Smooth muscle cell (in vitro differentiated cells): Measurements from ENCODE around the gene CETN3. TPM values are rescaled to one million over a fixed set of nuclear protein-coding genes. Genes with fewer than 3 reads are reported as not detected.

ENCODE experiments used
- DNase-seq: peaks from one replicate; lab custom pipeline; 2025; ENCODE audit not compliant: unreplicated experiment; lab: John Stamatoyannopoulos, UW
- H2AFZ ChIP-seq: fragments of 200-600 bp; sonication (generic); 2 replicates; pipeline ENCODE4 v1.6.0; 2016; ENCODE audit warnings: antibody characterized with exemption, low read depth, mild to moderate bottlenecking
- H3F3A ChIP-seq: fragments of 200-600 bp; sonication (generic); 2 replicates; pipeline ENCODE4 v1.6.0; 2017; ENCODE audit warnings: antibody characterized with exemption, low read depth
- H3K27ac ChIP-seq: fragments of 200-600 bp; sonication (generic); 2 replicates; pipeline ENCODE4 v1.5.1; 2016; ENCODE audit warnings: low read depth, mild to moderate bottlenecking
- H3K27me3 ChIP-seq: fragments of 200-600 bp; sonication (generic); 2 replicates; pipeline ENCODE4 v1.6.1; 2016; ENCODE audit warnings: low read depth, mild to moderate bottlenecking
- H3K36me3 ChIP-seq: fragments of 200-600 bp; sonication (generic); 2 replicates; pipeline ENCODE4 v1.5.1; 2016; ENCODE audit warnings: low read depth
- H3K4me1 ChIP-seq: fragments of 200-600 bp; sonication (generic); 2 replicates; pipeline ENCODE4 v1.5.1; 2016; ENCODE audit warnings: low read depth
- H3K4me2 ChIP-seq: fragments of 200-600 bp; sonication (generic); 2 replicates; pipeline ENCODE4 v1.6.0; 2016; ENCODE audit warnings: mild to moderate bottlenecking
- H3K4me3 ChIP-seq: fragments of 200-600 bp; sonication (generic); 2 replicates; pipeline ENCODE4 v1.5.1; 2016; ENCODE audit warnings: mild to moderate bottlenecking
- H3K79me2 ChIP-seq: fragments of 200-600 bp; sonication (generic); 2 replicates; pipeline ENCODE4 v1.6.0; 2016; ENCODE audit warnings: low read depth, mild to moderate bottlenecking
- H3K9ac ChIP-seq: fragments of 200-600 bp; sonication (generic); 2 replicates; pipeline ENCODE4 v1.6.0; 2016; ENCODE audit warnings: low read depth
- H3K9me3 ChIP-seq: fragments of 200-600 bp; sonication (generic); replicated peaks from 2 replicates; pipeline ENCODE4 v1.5.1; 2016; ENCODE audit warnings: low read depth
- H4K20me1 ChIP-seq: fragments of 200-600 bp; sonication (generic); 2 replicates; pipeline ENCODE4 v1.6.0; 2016; ENCODE audit warnings: low read depth
- WGBS: methylation state at CpG from one replicate; pipeline ENCODE4 v1.1.7; 2016; ENCODE audit warnings: low lambda C conversion rate; 5-methylcytosine and 5-hydroxymethylcytosine counted together
- polyA plus RNA-seq: library from polyadenylated mRNA; unstranded; fragments of >200 nt; fragmentation: Nextera tagmentation; extraction: Ambion mirVana; gene quantifications from 2 replicates; pipeline ENCODE4 v1.2.1, GENCODE V29; 2016
- total RNA-seq: library from RNA; depleted of rRNA; stranded (reverse); fragments of >200 nt; gene quantifications from 2 replicates; pipeline ENCODE4 v1.2.3, GENCODE V29; 2014
- TF ChIP-seq, protein P1 (sequence below): fragments of 200-600 bp; sonication (generic); IDR thresholded peaks from 2 replicates; pipeline ENCODE4 v1.5.1; 2017; ENCODE audit warnings: borderline replicate concordance, mild to moderate bottlenecking, antibody characterized with exemption; ENCODE audit not compliant: insufficient read depth, poor library complexity, severe bottlenecking

CETN3 gene
- total and polyA plus RNA-seq, 2 experiments from 2014 or later = 28.7 to 32.0 TPM

GRCh38 chr5:90359073-90359920 is 50.3 kb downstream of the CETN3 start:
- Histone ChIP-seq H3K27ac (no peak overlapping the region), H3K79me2 (no peaks in the 10 kb centered on the region), H3F3A (no peaks in the 10 kb centered on the region), H3K9ac (no peak overlapping the region), H3K4me2 (no peak overlapping the region), H4K20me1 (no peaks in the 10 kb centered on the region), H3K4me3 (no peak overlapping the region), H2AFZ (no peak overlapping the region), H3K4me1 (no peaks in the 10 kb centered on the region), H3K36me3 (no peaks in the 10 kb centered on the region), H3K27me3 (no peaks in the 10 kb centered on the region), H3K9me3 (no peaks in the 10 kb centered on the region)
- DNase-seq = no peak
- TF ChIP-seq, protein P1, sequence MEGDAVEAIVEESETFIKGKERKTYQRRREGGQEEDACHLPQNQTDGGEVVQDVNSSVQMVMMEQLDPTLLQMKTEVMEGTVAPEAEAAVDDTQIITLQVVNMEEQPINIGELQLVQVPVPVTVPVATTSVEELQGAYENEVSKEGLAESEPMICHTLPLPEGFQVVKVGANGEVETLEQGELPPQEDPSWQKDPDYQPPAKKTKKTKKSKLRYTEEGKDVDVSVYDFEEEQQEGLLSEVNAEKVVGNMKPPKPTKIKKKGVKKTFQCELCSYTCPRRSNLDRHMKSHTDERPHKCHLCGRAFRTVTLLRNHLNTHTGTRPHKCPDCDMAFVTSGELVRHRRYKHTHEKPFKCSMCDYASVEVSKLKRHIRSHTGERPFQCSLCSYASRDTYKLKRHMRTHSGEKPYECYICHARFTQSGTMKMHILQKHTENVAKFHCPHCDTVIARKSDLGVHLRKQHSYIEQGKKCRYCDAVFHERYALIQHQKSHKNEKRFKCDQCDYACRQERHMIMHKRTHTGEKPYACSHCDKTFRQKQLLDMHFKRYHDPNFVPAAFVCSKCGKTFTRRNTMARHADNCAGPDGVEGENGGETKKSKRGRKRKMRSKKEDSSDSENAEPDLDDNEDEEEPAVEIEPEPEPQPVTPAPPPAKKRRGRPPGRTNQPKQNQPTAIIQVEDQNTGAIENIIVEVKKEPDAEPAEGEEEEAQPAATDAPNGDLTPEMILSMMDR = no peak
- 78% methylated on average over 7 of the region's 7 CpGs for WGBS

GRCh38 chr5:90356622-90357021 is 52.9 kb downstream of the CETN3 start:
- no peak overlapping the region for H3K4me2 ChIP-seq
- no peak overlapping the region for H3K27ac ChIP-seq
- no peak overlapping the region for H3K9ac ChIP-seq
- no peaks in the 10 kb centered on the region for H3K4me1 ChIP-seq
- 73% methylated on average over 6 of the region's 6 CpGs for WGBS
- H4K20me1 ChIP-seq = no peaks in the 10 kb centered on the region
- no peaks in the 10 kb centered on the region for H3K79me2 ChIP-seq
- no peaks in the 10 kb centered on the region for H3K27me3 ChIP-seq
- no peaks in the 10 kb centered on the region for H3K9me3 ChIP-seq
- no peaks in the 10 kb centered on the region for H3K36me3 ChIP-seq
- TF ChIP-seq, protein P1 = no peak
- no peak for DNase-seq
- H3F3A ChIP-seq = no peaks in the 10 kb centered on the region
- no peak overlapping the region for H2AFZ ChIP-seq
- no peak overlapping the region for H3K4me3 ChIP-seq

DNA sequence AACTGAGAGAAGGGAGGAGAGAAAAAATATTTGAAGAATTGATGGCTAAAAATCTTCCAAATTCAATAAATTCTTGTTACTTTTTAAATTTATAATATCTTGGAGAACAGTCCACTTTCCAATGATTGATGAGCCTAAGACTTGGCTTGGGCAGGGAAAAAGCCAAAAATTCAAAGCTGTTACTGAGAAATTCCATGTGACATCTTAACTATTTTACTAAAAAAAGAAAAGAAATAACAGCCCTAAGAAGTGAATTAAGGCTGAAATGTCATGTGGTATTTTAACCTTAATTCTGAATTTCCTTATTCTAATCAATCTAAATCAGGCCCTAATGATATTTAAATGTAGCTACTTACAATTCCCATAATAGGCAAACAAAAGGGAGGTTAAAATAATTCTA is 53.4 kb downstream of the CETN3 start:
- Histone ChIP-seq H3K27me3 (no peaks in the 10 kb centered on the region), H4K20me1 (no peaks in the 10 kb centered on the region), H3K79me2 (no peaks in the 10 kb centered on the region), H3K27ac (no peak overlapping the region), H3K4me2 (no peak overlapping the region), H3F3A (no peaks in the 10 kb centered on the region), H2AFZ (no peak overlapping the region), H3K9ac (no peak overlapping the region), H3K4me3 (no peak overlapping the region), H3K9me3 (no peaks in the 10 kb centered on the region), H3K36me3 (no peaks in the 10 kb centered on the region), H3K4me1 (no peaks in the 10 kb centered on the region)
- TF ChIP-seq, protein P1 = no peak
- no peak for DNase-seq

- Histone ChIP-seq H3K27ac (no peak overlapping the region), H3K9me3 (no peaks in the 10 kb centered on the region), H3K9ac (no peak overlapping the region), H3F3A (no peaks in the 10 kb centered on the region), H3K79me2 (no peaks in the 10 kb centered on the region), H3K36me3 (no peaks in the 10 kb centered on the region), H3K4me3 (no peak overlapping the region), H3K4me1 (no peaks in the 10 kb centered on the region), H4K20me1 (no peaks in the 10 kb centered on the region), H3K4me2 (no peak overlapping the region), H2AFZ (no peak overlapping the region), H3K27me3 (no peaks in the 10 kb centered on the region)
- TF ChIP-seq, protein P1 = no peak
- DNase-seq = no peak
- WGBS = 95% methylated on average over 1 of the region's 1 CpG
Measured at GRCh38 chr5:90355635-90356034, 53.9 kb downstream of the CETN3 start.
